Measurements from ENCODE around the gene RHOF. TPM values are rescaled to one million over a fixed set of nuclear protein-coding genes. Genes with fewer than 3 reads are reported as not detected.

Gene RHOF
- total and polyA plus RNA-seq, 2 of the 13 experiments (the other 11 are each of a cell fraction or from before 2014, with no cell fraction given) = 14.6 to 32.2 TPM

GRCh38 chr12:121751749-121752351 lies 41.6 kb downstream of the RHOF start (continued):
- no peak for TF ChIP-seq TERF1 (CRISPR knock-in tag; IDR thresholded peaks at IDR 0.05)
- no peak for TF ChIP-seq FOSL1 (CRISPR knock-in tag; IDR thresholded peaks at IDR 0.05; ENCODE audit: borderline replicate concordance)
- no peak for TF ChIP-seq TRIM24 (CRISPR knock-in tag; IDR thresholded peaks at IDR 0.05)
- TF ChIP-seq RXRB (CRISPR knock-in tag; IDR thresholded peaks at IDR 0.05; ENCODE audit: borderline replicate concordance) = peak; percentile 37; the same call in 1 of the 2 replicates
- TF ChIP-seq HNF1A (IDR thresholded peaks at IDR 0.05; ENCODE audit: low read depth) = no peak
- TF ChIP-seq HNF1A (CRISPR knock-in tag; IDR thresholded peaks at IDR 0.05; ENCODE audit: borderline replicate concordance) = no peak
- TF ChIP-seq PAXIP1 (CRISPR knock-in tag; conservative IDR thresholded peaks at IDR 0.05) = peak; percentile 84
- no peak for TF ChIP-seq PAWR (CRISPR knock-in tag; IDR thresholded peaks at IDR 0.05; ENCODE audit: borderline replicate concordance)
- TF ChIP-seq ZNF317 (CRISPR knock-in tag; IDR thresholded peaks at IDR 0.05) = no peak
- no peak for TF ChIP-seq ZBTB44 (CRISPR knock-in tag; IDR thresholded peaks at IDR 0.05)
- 0 out of 2 replicates have a peak, but pooled peaks have one; percentile 13 for TF ChIP-seq ZNF121 (CRISPR knock-in tag; IDR thresholded peaks at IDR 0.05)
- peak; percentile 18; the same call in 1 of the 2 replicates for TF ChIP-seq ZMYM3 (CRISPR knock-in tag; IDR thresholded peaks at IDR 0.05)
- TF ChIP-seq FOXP4 (CRISPR knock-in tag; IDR thresholded peaks at IDR 0.05) = no peak
- TF ChIP-seq MXD1 (CRISPR knock-in tag; IDR thresholded peaks at IDR 0.05) = no peak
- 0 out of 3 replicates have a peak, but pooled peaks have one; percentile 25 for TF ChIP-seq MXI1 (IDR thresholded peaks at IDR 0.05; ENCODE audit: borderline replicate concordance, low read depth, low read length)
- no peak for TF ChIP-seq THAP11 (CRISPR knock-in tag; IDR thresholded peaks at IDR 0.05)

Data from HepG2 (cell line).